ENCODE data around the gene SP2.

GRCh38 chr17:47860386-47860785 lies 35.6 kb upstream of the SP2 start:
- TF ChIP-seq POLR2AphosphoS5 (IDR thresholded peaks at IDR 0.05): no peak
- no peak for TF ChIP-seq CTCF (IDR thresholded peaks at IDR 0.05)

Measured in prostate gland (tissue), 2 donors.